ENCODE data around the gene XPOT.
"Not testable (repeated sequence)": the region's sequence is repeated elsewhere in the genome, so short reads cannot be mapped to it uniquely, and the experiment has no call there.

The XPOT gene

DNA sequence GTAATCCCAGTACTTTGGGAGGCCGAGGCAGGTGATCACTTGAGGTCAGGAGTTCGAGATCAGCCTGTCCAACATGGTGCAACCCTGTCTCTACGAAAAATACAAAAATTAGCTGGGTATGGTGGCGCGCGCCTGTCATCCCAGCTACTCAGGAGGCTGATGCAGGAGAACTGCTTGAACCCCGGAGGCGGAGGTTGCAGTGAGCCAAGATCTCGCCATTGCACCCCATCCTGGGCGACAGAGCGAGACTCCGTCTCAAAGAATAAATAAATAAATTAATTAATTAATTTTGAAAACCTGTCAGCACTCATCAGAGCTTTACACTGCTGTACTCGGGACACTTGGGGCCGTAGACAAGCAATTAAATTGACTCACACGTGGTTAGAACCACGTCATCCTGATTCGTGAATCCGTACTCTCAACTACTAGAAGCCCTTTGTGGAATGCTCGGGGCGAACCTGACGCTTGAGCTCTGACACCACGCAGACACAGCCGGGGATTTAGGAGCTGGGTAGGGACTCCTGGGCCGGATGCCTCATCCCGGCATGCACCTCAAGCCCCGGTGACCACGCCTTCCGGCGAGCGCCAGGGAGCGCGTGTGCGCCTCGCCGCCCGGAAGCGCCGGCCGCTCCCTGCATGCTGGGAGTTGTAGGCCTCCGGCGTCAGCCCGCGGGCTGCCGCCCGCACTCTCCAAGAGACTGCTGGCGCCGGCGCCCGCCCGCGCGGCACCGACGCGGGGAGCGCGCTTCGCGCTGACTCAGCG, at the start of gene XPOT:
XPOT (plus strand) TSS at position 686 of the 763 bp plus-strand sequence. CDS start 5,644 bp downstream, outside the sequence.
- peak; percentile 90 to 96 for DNase-seq

DNA sequence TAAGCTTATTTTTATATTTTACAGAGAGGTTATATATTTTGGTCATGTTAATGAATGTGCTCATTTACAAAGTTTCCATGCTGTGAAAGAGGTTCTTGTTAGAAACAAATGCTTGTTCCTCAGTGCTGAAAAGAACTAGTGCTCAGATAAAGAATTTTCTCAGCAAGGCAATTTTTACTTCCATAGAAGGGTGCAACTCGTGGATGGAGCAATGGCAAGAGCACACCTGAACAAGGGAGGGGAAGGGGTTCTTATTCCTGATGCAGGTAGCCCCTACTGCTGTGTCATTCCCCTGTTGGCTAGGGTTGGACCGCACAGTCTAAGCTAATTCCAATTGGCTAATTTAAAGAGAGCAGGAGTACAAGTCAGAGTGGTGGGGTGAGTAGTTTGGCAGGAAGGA, 48.0 kb upstream of the XPOT start:
- not testable (repeated sequence) for DNase-seq

- not testable (repeated sequence) for DNase-seq
These were observed 43.0 kb upstream of the XPOT start for GRCh38 chr12:64361173-64361572.

GRCh38 chr12:64362721-64363305, 41.4 kb upstream of the XPOT start:
- DNase-seq, result no peak

GRCh38 chr12:64383675-64384074, 20.5 kb upstream of the XPOT start:
- DNase-seq, result no peak

GRCh38 chr12:64385019-64385418, 19.2 kb upstream of the XPOT start:
- no peak for DNase-seq

DNA sequence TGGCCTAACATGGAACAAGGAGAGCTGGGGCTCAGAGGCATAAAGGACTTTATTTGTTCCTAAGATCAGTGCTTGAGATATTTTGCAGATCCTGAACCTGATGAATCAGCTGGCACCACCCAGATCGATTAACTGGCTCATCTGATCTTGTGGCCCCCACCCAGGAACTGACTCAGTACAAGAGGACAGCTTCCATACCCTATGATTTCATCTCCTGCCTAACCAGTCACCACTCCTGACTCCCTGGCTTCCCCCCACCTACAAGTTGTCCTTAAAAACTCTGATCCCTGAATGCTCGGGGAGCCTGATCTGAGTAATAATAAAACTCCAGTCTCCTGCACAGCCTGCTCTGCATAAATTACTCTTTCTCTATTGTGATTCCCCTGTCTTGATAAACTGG, 18.7 kb upstream of the XPOT start:
- DNase-seq, result peak in 1 of 2 experiments; percentile 40

- no peak for DNase-seq
These were observed 16.9 kb upstream of the XPOT start for GRCh38 chr12:64387197-64387816.

DNA sequence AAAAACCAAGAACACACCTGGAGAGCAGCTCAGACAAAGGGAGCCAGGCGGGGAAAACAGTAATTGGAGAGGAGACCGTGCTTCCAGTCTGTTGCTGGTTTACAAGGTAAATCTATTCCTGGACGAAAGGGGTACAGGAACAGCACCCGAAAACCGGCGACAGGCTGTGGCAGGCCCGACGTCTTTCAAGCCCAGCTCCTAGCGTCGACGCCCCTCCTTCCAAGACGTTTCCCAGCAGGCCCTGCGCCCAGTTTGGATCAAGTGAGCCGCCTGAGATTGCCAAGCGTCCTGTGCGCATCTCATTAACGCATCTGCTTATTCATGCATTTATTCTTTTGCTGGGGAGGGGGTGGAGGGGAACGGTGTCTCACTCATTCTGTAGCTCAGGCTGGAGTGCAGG, 15.0 kb upstream of the XPOT start:
- DNase-seq, result no peak

DNA sequence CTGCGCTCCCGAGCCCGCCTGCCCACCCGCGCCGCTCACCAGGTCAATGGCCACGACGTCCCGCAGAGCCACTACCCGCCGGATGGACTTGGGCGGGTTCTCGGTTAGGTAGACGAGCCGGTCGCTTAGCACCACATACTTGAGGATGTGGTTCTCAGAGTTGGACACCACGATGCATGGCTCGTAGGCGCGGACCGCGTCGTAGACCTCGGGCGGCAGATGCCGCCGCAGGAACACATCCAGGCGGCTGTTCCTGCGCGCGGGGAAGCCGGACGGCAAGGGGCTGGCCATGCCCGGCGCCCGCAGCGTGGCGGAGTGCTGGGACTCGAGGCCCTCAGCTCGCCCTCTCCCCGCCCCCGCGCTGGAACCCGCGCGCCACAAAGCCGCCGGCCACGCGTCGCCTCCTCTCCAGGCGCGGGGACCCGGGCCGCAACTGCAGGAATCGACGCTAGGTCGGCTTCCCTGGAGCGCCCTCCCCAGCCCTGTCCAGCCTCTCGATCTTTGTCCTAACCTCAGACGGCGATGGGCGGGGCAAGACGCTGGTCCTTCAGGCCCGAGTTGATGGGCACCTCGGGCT, 13.8 kb upstream of the XPOT start, which contains the start of gene C12orf56:
C12orf56 (minus strand) TSS at position 484 of the 577 bp plus-strand sequence; CDS start at position 291, 193 bp downstream.
- DNase-seq, result peak in 1 of 2 experiments; percentile 19

DNA sequence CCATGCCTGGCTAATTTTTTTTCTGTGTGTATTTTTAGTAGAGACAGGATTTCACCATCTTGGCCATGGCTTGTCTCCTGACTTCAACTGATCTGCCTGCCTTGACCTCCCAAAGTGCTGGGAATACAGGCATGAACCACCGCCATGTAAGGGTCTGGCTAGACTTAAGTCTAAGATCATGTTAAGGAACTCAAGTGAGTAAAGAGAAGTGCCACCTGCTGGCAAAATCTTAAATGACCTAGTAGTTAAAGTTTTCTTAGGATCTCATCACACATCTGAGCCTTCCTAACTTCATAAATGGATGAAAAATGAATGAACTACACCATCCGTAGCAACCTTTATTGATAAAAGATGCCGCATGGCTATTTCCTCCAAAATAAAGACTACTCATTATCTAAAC, 12.0 kb upstream of the XPOT start:
- no peak for DNase-seq

- DNase-seq, result no peak
These were observed 8.5 kb upstream of the XPOT start for GRCh38 chr12:64395739-64396138.

DNA sequence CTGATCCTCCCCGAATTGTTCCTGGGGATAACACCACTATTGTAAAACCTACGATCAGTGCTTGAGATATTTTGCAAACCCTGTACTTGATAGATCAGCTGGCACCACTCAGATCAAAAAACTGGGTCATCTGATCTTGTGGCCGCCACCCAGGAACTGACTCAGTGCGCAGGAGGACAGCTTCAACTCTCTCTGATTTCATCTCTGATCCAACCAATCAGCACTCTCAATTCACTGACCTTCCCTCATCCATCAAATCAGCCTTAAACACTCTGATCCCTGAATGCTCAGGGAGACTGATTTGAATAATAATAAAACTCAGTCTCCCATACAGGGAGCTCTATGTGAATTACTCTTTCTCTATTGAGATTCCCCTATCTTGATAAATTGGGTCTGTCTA, 4.2 kb upstream of the XPOT start:
- peak in 1 of 2 experiments; percentile 13 for DNase-seq

DNA sequence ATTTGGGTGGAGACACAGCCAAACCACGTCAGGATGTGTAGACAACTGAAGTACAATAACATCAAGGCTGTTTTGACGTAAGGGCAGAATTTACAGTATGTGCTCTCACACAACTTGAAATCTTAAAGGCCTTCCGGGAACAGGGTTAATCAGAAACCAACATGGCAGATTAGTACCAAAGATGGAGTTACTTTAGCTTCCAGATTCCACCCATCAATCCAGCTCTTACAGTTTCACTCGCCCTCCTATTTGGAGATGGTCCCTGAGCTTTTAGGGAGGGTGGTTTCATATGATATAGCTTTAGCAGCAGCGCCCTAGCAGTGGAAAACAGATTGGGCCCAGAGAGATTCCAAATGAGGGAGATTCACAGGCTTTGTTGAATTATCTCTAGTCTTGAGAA, 2.0 kb upstream of the XPOT start:
- DNase-seq, result no peak

DNA sequence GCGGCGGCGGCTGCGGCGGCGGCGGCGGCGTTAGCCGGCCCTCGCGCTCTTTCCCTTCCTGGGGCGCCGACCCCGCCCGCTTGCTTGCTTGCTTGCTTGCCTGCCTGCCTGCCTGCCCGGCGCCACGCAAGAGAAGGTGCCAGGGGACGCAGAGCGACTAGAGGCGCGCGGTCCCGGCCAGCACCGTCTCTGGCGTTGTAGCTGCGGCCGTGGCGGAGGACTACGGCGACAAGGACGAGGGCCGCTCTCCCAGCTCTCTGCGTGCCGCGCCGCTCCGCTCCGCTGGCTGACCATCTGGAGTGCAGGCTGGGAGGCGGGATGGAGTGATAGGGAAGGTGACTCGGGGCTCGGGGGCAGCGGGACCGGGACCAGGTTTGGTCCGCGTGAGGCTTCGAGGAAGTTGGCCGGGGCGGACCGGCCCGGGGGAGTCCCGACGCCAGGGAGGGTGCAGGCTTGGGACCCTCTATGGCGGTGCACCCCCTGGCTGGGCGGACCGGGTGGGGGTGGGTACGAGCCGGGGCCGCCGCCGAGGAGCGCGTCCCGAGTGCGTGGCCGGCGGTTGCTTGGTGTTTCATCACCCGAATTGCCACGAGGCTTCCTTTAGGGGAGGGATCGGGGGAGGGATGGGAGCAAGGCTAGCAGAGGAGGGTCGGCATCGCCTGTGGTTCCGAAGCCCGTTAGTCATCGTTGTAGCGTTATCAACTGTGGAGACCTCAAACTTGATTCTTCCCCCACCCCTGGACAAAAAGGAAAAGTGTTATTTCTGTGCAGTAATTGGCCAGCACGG, 471 bp downstream of the XPOT start:
- peak; percentile 66 to 83 for DNase-seq

GRCh38 chr12:64407342-64408223, 3.4 kb downstream of the XPOT start:
- no peak for DNase-seq

DNA sequence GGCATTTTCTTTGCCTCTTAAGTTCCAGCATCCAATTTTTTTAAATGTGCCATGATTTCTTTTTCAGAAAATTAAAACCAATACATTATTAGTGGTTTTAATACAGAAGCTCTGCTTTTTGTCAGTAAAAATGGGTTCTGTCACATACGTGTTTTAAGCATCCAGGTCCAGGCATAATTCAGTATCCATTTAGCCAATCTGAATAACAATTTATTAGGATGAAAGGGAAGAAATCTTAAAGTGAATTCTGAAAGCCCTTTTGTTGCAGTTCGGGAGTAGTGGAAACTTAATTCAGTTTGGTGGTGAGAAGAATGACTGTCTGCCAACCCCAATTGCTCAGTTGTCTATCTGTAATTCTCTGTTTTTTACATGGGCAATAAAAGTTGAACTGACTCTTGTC, 7.2 kb downstream of the XPOT start:
- no peak for DNase-seq

- DNase-seq, result no peak
These were observed 8.3 kb downstream of the XPOT start for GRCh38 chr12:64412459-64412858.

- DNase-seq, result no peak
These were observed 9.7 kb downstream of the XPOT start for GRCh38 chr12:64413884-64414283.

DNA sequence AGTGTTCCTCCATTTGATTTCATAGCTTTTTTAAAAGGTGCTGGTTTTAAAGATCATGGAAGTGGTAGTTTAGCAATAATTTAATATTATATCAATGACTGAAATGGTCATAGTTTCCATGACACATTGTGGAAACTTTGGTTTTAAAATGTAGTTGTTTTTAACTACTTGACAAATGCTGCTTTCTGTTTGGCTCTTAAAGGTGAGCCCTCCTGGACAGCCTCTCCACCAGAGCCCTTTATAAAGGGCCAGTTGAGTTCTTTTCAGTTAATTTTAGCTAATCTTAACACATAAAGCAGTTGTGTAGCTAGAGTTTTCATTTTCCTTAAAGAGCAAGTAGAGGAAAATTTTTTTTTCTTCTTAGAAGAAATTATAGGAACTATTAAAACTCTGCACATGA, 14.0 kb downstream of the XPOT start:
- DNase-seq, result no peak

- no peak for DNase-seq
These were observed 15.5 kb downstream of the XPOT start for GRCh38 chr12:64419696-64420095.

DNA sequence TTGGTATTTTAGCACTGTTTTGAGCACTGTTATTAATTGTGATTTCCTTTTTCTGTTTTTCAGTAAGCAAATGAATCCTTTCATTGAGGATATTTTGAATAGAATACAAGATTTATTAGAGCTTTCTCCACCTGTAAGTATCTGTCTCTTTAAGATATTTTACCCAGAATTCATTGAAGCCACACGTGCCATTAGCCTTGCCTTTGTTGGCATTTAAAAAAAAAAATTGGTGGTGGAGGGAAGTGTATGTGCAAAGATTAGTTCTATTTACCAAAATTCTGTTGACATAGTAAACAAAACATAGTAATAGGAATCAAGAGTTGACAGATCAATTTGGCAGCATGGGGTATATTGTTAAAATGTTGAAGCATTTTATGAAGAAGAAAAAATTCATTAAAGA, 23.8 kb downstream of the XPOT start:
- DNase-seq, result no peak
